Activated naive CD4-positive, alpha-beta T cell treated with anti-CD3 and anti-CD28 coated beads, Interleukin-2, amount 50 U/mL, for 16 hours (primary cell): ENCODE measurements around the gene SEMA3B.
"Not testable (repeated sequence)": the region's sequence is repeated elsewhere in the genome, so short reads cannot be mapped to it uniquely, and the experiment has no call there.

Source experiments
- DNase-seq: peaks from one replicate; pipeline ENCODE4 v3.0.0-alpha.2; 2020

Gene SEMA3B

DNA sequence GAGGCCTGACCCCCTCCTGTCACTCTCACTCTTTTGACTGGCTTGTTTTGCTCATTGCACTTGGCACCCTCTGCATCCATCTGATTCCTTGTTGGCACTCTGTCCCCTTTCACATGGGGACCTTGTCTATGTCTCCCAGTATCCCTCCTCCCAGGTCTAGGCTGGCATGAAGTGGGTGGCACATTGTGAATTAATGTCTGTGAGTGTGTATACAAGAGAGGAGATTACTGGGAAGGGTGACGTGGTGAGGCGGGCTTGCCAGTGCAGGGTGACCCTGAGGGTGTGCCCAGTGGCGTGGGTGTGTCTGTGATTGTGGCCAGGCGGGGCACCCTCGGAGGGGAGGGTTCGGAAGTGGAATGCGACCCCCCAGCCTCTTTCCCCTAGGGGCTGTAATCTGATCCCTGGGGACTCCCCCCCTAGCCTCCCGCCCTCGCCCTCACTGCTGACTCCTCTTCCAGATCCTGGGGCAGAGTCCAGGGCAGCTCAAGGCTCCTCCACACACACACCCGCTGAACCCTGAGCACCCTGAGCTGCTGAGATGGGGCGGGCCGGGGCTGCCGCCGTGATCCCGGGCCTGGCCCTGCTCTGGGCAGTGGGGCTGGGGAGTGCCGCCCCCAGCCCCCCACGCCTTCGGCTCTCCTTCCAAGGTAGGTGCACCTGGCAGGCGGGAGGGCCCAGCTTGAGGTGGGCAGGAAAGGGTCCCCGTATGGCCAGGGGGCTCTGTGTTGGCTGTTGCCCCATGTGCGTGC, at the start of gene SEMA3B:
TSS of gene SEMA3B (plus strand) at position 445 of the 749 bp plus-strand sequence. CDS start at position 539, 94 bp downstream.
- no peak for DNase-seq

DNA sequence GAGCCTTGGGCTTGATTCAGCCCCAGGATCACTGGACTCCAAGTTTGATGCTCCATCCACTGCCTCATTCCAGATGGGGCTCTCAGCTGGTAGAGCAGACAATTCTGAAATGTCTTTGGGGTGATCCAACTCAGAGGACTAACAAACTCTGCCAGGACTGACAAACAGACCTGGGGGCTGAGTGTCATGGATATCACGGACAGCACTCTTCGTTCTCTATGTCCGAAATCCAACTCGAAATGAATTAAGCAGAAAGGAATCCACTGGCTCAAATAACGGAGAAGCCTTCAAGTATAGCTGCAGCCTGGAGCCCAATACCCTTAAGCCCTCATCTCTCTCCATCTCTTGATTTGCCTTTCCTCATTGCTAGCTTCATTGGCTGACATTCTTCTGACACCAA, 49.7 kb upstream of the SEMA3B start:
- no peak for DNase-seq

DNA sequence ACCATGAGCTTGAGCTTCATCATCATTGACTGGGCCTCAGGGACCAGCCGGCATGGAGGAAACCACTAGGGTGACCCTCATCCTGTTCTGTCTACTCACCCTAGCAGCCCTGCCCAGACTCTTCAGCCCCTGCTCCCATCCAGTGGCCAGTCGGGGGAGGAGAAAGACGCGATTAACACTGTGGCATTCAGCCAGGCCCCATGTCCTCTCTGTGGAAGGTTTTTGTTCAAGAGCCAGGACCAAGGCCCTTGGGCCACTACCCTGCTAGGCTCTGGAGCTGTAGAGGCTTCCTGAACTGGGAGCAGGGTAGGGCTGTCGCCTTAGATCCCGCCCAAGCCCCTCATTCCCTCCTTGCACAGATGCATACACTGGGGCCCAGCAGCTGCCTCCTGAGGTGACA, 48.8 kb upstream of the SEMA3B start:
- DNase-seq = no peak

DNA sequence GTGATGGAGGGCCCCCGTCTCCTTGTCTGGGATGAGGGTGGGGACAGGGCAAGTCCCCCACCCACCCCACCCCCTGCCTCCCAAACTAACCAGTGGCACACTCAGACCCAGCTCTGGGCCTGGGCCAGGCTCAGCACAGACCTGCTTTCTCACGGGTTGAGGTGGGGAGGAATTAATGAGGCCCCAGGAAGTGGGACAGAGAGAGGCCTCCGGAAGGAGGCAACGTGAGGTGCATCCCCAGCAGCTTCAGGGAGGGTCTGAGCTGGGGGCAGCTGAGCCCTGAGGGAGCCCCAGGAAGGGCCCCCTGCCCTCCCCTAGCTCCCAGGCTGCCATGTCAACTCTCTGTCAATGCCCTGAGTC, 47.9 kb upstream of the SEMA3B start:
- DNase-seq = no peak

DNA sequence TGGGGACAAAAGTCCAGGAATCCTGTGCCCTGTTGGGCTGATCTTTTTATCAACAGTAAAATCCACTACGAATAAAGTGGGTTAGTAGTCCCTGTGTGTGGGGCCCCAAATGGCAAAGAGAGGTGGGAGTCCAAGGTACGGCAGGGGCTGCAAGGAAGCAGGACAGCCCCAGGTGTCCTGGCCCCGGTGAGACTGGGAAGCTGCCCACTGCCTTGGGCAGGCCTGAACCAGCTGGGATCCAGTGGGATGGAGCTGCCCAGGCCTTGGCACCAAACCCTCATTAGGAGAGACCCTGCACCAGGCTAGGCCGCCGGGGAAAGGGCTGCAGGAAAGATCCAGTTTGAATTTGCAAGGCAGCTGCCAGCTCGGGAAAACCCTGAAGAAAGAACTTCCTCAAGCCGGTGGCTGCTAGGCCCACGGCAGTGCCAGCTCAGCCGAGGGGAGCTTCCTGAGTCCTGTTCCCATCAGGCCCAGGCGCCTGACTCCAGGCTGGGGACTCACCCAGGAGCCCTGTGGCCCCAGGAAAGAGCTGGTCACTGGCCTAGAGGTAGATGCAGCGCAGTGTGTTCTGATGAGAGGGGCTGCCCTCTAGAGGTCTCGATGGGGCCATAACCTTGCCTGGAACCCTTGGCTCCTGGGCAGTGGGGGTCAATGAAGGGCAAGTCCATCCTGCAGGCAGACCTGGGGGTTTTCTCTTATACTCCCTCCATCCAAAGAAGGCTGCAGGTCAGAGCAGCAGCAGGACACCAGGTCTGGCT, 47.4 kb upstream of the SEMA3B start:
- no peak for DNase-seq

DNA sequence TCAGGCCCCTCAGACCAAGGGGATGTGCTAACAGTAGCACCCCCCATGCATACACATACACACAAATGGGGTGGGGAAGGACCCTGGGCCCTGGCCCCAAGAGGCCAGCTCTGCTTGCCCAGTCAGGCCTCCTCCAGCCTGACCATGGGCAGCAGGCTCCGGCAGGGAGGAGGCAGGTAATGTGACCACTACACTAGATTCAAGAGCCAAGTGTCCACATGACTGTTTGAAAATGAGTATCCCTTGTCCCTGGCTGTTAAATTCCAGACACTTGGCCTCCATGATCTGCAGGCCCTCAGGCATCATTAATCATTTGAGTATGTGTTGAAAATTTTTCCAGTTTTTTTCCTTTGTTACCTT, 46.8 kb upstream of the SEMA3B start:
- DNase-seq = no peak

DNA sequence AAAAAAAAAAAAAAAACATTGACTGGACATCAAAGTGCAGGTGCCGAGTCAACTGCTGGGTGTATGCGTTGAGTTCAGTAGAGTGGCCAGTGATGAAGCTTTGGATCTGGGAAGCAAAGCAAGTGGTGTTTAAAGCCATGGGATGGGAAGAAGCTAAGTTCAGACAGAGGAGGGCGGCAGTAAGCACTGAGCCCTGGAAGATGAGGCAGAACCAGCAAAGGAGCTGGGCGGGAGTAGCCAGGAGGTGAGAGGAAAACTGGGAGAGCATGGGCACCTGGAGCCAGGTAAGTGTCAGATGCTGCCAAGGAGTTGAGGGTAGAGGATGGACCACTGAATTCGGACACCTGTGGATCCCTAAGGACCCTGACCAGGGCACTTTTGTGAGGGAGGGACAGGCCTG, 44.3 kb upstream of the SEMA3B start:
- DNase-seq = no peak

DNA sequence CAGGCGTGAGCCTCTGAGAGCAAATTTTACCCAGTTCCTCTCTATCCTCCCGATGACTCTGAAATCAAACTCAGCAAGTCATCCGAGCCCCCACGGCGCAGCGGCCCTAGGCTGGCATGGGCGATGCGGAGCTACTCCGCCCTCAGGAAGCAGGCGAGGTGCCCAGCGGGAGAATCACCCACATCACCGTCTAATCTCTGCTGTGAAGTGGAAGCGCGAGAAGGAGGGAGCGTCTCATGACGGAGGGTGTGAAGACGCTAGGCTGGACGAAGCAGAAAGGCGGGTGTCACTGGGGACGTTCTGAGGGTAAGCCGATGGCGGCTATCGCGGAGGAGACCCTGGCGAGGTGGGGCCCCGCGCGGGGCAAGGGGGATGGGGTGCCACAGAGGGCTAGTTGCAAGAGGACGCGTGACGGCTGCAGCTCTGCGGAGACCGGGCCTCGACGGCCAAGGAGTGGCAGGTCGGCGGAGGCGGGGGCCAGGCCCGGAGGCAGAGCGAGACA, 42.0 kb upstream of the SEMA3B start:
- peak; percentile 48 for DNase-seq

DNA sequence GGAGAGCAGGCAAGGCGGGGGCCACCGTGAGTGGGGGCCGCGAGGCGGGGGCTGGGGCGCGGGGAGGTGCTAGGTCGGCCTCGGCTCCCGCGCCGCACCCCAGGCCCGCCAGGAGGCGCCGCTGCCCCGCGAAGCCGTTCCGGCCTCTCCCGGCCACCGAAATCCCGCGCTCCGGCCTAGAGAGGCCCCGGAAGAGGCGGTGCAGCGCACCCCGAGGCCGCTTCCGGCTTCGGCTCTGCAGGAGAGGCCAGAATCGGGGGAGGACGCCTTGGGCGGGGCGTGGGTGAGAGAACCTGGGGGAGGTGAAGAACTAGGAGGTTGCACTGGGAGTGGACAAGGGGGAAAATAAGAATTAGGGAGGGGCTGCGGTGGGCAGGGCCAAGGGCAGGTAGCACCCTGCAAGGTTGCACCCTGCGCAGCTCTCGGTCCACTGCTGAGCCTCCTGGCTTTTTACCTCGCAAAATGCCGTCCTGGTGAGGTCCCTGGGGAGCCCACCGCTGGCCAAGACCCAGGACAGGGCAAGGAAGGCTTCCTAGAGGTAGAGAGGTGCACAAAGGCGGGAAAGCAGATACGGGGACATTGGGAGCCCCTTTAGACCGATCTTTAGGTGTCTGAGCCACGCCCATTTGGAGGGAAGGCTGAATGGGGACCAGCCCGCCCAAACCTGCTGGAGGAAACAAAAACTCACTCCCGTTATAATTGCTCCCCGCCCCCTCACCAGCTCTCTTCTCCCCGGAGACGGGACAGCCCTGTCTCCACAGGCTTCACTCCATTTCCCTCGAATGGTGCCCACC, 41.4 kb upstream of the SEMA3B start:
- DNase-seq = peak; percentile 88

DNA sequence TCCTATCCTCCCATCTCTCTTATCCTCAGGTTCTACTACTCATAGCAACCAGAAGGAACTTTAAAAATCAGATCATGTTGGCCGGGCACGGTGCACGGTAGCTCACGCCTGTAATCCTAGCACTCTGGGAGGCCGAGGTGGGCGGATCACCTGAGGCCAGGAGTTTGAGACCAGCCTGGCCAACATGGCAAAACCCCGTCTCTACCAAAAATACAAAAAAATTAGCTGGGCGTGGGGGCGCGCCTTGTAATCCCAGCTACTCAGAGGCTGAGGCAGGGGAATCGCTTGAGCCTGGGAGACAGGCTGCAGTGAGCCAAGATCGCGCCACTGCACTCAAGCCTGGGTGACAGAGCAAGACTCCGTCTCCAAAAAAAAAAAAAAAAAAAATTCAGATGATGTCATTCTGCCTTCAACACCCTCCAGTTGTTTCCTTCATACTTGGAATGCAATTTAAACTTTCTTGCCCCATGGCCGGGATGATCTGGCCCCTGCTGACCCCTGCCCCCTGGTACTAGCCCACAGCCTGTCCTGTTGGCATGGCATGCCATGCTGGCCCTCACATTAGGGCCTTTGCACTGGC, 40.7 kb upstream of the SEMA3B start:
- not testable (repeated sequence) for DNase-seq

DNA sequence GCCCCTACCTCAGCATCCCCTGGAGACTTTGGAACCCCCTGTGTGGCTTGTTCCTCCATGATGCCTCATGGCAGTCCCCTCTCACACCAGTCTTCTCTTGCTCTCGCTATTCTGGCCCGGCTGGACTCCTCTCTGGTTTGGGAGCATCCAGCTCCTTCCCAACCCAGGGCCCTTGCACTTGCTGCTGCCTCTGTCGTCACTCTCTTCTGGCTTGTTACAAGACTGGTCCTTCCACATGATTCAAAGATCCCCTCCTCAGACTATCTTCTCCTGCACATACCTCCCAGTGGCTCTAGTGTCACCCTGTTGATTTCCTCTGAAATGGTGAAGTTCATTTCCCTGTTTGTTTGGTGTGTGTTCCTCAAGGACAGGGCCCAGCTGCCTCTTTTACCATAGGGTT, 39.5 kb upstream of the SEMA3B start:
- no peak for DNase-seq

DNA sequence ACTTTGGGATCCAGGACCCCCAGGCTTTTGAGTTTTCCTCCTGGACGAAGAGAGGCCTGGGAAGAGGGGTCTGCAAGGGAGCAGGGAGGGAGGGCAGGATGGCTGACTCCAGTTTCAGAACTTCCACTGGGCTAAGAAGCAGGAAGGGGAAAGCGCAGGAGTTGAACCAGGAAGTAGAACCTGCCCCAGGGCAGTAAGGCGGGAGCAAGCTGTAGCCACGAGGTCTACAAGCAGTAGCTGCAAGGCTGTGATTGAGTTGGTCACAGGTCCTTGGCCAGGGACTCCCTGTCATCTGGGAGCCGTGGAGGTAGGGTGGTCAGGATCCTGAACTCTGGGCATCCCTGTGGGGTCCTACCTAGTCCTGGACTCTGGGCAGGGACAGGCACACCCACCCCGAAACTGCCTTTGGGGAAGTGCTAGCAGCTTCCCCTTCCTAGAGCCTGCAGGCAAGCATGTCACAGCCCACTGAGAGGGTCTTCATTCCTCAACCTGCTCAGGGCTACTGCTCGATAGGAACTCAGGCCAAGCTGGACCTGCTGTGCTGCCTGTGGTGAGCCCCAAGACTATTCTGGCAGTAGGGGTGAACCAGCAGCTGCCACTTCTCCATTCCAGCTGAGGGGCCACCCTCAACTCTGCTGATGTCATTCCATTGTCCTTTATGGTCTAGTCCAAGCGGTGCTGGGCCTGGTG, 38.7 kb upstream of the SEMA3B start:
- no peak for DNase-seq

DNA sequence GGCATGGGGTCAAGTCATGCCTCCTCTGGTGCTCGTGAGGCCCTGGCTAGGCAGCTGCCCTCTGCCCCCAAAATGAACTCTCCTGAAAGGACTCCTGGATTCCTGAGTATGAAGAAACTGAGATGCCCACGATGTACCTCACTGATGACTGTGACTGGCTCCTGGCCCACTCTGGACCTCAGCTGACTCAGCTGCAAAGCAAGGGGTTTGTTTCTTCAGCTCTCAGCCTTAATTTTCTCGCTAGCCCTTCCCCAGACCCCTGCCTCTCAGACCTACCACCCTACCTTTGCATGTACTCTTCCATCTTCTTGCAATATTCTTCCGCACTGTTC, 38.2 kb upstream of the SEMA3B start:
- DNase-seq = no peak

DNA sequence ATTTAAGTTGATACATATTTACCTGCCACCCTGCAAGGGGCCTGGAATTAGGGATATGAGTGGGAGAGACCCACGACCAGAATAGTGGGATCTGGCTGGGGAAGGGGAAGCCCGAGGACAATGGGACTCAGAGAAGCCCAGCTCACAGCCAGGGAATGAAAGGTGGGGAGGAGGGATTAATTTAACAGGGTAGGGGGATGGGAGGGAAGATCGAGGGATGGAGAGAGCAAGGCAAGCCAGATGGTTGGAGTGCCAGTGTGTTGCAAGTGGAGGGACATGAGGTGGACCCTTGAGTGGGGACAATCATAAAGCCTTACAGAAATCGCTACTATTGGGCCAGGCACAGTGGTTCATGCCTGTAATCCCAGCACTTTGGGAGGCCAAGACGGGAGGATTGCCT, 37.4 kb upstream of the SEMA3B start:
- no peak for DNase-seq

DNA sequence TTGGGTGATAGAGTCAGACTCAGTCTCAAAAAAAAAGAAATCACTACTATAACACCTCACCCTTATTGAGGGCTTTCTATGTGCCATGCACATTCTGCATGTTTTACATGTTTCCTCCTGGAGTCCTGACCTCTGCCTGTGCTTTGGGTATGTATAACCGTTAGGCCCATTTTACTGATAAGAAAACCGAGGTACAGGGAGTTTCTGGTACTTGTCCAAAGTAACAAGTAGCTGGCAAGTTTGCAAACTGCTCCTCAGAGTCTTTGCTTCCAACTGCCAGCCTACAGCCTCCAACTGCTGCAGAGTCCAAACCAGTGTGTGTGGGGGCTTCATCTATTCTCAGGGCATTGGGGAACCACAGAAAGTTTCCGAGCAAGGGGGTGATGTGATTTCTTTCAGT, 36.6 kb upstream of the SEMA3B start:
- no peak for DNase-seq

DNA sequence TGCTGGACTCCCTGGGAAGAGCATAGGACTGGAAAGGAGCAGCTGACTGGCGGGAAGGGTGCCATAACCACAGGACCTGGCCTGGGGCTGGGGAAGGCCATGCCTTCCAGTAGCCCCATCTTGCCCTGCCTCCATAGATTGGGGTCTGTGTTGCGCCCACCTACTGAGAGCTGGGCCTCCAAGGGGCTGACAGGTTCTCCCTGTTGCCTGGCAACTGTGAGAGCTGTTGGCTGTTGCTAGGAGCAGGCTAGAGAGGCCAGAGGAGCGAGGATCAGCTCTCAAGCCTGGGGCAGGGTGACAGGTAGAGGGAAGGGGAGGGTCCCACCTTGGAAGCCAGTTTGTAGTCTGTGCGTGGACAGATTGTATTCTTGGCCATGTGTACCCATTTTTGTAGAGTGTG, 35.8 kb upstream of the SEMA3B start:
- DNase-seq = no peak

DNA sequence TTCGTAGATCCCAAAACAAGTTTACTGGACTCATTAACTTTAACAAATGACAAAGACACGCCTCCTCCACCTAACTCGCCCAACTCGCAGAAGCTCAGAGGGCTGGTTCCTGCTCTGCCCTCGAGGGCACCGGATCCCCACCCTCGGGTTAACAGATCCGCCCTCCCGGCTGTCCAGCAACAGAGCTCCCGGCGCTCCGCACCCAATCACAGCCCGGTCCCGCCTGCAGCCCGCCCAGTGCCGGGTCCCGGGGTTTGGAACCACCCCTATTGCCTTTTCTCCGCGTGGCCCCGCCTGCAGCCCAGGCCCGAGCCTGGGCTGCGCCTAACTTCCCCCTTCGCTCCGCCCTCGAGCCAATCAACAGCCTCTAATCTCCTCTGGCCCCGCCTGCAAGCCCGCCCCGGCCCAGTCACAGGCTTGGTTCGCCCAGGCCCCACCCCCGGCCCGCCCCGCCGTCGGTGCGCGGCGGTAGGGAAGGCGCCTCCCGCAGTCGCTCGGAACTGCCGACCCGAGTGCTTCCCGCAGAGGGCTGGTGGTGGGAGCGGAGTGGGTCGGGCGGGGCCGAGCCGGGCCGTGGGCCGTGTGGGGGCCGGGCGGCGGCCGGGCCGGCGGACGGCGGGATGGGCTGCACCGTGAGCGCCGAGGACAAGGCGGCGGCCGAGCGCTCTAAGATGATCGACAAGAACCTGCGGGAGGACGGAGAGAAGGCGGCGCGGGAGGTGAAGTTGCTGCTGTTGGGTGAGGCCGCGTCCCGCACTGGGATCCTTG, 33.0 kb upstream of the SEMA3B start, which contains the start of gene GNAI2:
TSS of gene GNAI2 (plus strand) at position 489 of the 768 bp plus-strand sequence. CDS start at position 621, 132 bp downstream.
- DNase-seq = peak; percentile 100

DNA sequence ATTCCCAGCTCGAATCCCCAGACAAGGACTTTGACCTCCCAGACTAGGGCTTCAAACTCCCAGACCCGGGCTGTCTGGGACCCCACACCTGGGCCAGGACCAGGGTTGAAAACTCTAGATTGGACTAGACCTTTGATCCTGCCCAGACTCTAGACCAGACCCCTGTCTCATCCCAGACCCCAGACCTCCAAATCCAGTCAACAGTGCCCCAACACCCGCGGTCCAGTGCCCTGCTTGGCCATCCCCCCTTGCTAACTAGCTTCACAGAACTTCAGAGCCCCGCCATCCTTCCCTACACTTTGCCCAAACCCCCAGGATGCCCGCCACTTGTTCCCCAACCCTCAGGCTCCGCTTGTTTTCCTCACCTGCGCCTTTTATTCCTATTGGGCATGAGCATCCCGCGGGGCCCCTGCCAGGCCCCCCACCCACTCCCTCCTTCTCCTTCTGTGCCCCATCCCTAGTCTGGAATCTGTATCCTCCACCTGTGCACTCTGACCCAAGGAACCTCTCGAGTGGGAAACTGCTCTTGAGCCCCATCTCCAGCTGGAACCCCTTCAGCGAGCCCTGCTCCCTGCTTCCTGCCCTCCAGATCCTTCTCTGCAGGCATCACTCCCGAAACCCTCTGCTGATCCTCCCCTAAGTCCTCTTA, 32.3 kb upstream of the SEMA3B start:
- no peak for DNase-seq

DNA sequence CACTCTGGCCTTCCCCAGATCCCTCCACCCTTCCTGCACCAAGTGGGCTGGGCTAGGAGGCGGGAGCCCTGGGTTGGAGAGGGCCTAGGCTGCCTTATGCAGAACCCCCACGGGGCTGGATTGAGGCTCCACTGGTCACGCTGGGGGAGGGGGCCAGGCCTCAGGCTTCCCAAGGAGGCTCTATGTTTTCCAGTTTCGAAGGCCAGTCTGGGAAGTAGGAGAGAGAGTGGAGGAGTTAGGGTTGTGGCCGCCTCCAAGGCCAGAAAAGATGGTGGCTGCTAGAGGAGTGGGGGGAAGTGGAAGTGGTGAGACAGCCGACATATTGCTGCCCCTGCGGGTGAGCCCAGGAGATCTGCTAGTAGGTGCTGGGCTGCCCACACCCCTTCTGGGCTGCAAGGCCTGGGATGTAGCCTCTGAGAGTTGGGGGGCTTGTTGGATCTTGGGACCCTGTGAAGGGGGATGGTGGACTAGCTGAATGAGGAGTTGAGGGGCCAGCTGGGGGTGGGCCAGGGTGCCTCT, 31.8 kb upstream of the SEMA3B start:
- DNase-seq = no peak

DNA sequence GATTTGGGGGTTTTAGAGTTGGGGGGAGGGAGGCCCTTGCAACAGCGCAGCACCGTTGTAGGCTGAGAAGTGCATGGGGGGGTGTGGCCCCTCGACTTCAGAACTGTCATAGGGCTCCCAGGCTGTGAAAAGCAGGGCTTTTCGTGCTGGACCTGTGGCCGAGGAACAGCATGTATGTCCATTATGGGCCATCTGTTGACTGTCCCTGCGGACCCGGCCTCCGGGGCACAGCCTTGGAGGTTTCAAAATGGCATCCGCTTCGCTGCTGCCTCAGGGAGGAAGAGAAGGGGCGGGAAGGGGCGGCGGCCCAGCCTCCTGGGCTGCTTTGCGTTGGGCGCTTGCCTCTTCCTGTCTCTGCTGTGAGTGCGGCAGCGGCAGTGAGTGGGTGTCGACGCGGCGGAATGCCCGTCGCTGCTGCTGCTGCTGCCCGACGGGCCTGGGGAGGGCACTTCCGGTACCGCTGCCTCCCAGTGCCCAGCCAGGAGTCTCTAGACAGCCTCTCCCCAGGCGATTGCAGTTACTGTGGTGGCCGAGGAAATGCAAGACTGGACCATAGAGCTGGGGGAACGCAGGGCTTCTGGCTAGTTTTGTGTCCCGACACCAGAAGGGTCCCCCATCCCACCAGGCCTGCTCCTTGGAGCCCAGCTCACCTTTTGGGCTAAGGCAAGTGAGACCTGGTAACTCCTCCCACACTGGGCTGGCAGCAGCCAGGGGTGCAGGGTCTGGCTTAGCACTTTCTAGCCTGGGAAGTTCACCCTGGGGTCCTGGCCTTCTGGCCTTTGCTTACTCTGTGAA, 31.0 kb upstream of the SEMA3B start:
- DNase-seq = peak; percentile 88
